Progenitor cell of endocrine pancreas (in vitro differentiated cells): ENCODE results near the gene PRKX. TPM values are rescaled to one million over a fixed set of nuclear protein-coding genes. Genes with fewer than 3 reads are reported as not detected.
"Not testable (repeated sequence)": the region's sequence is repeated elsewhere in the genome, so short reads cannot be mapped to it uniquely, and the experiment has no call there.

Source experiments
- DNase-seq: peaks from one replicate; pipeline ENCODE4 v3.0.0; 2021; ENCODE audit warnings: low spot score; ENCODE audit not compliant: unreplicated experiment
- H3K27ac Mint-ChIP-seq: 2 replicates; pipeline ENCODE4 v1.8.0; 2021; ENCODE audit warnings: mild to moderate bottlenecking, moderate library complexity, mixed read lengths
- H3K27me3 Mint-ChIP-seq: 2 replicates; pipeline ENCODE4 v1.8.0; 2021; ENCODE audit warnings: mixed read lengths
- H3K36me3 Mint-ChIP-seq: 2 replicates; pipeline ENCODE4 v1.8.0; 2022; ENCODE audit warnings: mixed read lengths; ENCODE audit not compliant: insufficient read depth
- H3K4me1 Mint-ChIP-seq: 2 replicates; pipeline ENCODE4 v1.8.0; 2021; ENCODE audit warnings: low read depth, mixed read lengths
- H3K4me3 Mint-ChIP-seq: 2 replicates; pipeline ENCODE4 v1.8.0; 2021; ENCODE audit warnings: low read depth, mild to moderate bottlenecking, moderate library complexity, mixed read lengths
- H3K9me3 Mint-ChIP-seq: 2 replicates; pipeline ENCODE4 v1.8.0; 2021; ENCODE audit warnings: low read depth, mixed read lengths
- total RNA-seq: library from RNA; stranded (reverse); gene quantifications from 2 replicates; pipeline ENCODE4 v1.2.1, GENCODE V29; 2021
- TF ChIP-seq, protein P1 (sequence below): fragments of 200-600 bp; sonication (generic); IDR thresholded peaks from one replicate; pipeline ENCODE4 v1.5.0; 2021; ENCODE audit warnings: antibody characterized with exemption, mild to moderate bottlenecking; ENCODE audit not compliant: unreplicated experiment

The PRKX gene
- total RNA-seq, 1 donor from 2014 or later: 54.0 TPM

DNA sequence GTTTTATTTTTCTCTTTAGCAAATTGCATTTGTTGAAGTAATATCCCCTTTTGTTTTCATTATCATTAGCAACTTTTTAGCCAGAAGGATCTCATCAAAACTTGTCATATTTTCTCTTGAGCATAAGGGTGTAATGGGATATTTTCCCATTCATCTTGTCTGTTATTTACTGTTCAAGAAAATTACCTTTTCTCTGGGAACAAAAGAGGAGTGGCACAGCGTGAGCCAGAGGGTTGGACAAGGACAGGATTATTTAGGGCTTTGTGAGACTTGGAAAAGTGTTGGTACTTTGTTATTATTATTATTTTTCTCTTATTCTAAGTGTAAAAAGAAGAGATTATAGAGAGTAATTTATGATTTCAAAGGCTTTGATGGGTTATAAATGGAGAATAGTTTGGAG is 135.9 kb downstream of the PRKX start:
- Mint-ChIP-seq H3K36me3 (no peaks in the 10 kb centered on the region), H3K4me1 (no peaks in the 10 kb centered on the region), H3K27ac (no peak overlapping the region), H3K9me3 (no peaks in the 10 kb centered on the region), H3K27me3 (no peaks in the 10 kb centered on the region), H3K4me3 (no peak overlapping the region)
- no peak for DNase-seq
- TF ChIP-seq, protein P1, sequence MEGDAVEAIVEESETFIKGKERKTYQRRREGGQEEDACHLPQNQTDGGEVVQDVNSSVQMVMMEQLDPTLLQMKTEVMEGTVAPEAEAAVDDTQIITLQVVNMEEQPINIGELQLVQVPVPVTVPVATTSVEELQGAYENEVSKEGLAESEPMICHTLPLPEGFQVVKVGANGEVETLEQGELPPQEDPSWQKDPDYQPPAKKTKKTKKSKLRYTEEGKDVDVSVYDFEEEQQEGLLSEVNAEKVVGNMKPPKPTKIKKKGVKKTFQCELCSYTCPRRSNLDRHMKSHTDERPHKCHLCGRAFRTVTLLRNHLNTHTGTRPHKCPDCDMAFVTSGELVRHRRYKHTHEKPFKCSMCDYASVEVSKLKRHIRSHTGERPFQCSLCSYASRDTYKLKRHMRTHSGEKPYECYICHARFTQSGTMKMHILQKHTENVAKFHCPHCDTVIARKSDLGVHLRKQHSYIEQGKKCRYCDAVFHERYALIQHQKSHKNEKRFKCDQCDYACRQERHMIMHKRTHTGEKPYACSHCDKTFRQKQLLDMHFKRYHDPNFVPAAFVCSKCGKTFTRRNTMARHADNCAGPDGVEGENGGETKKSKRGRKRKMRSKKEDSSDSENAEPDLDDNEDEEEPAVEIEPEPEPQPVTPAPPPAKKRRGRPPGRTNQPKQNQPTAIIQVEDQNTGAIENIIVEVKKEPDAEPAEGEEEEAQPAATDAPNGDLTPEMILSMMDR: no peak

DNA sequence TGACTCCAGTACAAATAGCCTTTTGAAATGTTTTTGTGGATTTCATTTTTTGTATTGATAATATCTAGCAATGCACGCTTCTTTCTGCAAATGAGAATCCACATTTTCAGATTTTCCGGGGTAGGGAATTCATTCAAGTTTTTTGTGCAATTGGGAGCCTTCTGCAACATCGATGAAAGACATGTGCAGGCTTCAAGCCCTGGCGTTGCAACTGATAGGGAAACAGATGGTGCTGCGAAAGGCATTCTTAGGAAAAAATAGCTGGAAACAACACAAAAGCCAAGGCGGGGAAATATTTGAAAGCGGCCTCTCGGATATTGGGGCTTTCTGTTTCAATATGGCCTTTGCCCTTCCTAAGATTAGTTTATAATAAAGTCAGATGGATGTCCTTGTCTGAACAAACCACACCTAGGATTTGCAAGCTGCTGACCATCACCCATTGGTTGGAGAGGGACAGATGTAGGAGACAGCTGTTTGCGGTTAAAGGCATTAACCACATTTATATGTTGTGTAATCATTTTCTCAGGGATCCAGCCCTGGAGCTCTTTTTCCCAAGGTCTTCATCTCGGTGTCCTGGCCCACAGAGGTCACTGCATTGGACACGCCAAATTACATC is 136.5 kb downstream of the PRKX start:
- no peak for DNase-seq
- TF ChIP-seq, protein P1: no peak
- H3K27ac Mint-ChIP-seq: no peak overlapping the region
- H3K4me3 Mint-ChIP-seq: no peak overlapping the region
- H3K9me3 Mint-ChIP-seq: no peaks in the 10 kb centered on the region
- no peaks in the 10 kb centered on the region for H3K27me3 Mint-ChIP-seq
- no peaks in the 10 kb centered on the region for H3K4me1 Mint-ChIP-seq
- H3K36me3 Mint-ChIP-seq: no peaks in the 10 kb centered on the region

DNA sequence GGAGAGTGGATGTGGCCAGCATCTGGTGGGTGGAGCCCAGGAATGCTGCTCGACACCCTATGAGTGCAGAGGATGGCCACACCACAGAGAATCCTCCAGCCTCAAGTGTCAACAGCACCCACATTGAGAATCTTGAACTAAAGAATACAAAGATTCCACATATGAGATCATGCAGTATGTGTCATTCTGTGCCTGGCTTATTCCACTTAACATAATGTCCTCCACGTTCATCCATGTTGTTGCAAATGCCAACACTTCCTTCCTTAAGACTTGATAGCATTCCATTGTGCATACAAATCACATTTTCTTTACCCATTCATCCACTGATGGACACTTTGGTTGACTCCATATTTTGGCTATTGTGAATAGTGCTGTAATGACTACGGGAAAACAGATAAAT is 145.8 kb downstream of the PRKX start:
- Mint-ChIP-seq H3K9me3 (no peaks in the 10 kb centered on the region), H3K4me3 (no peak overlapping the region), H3K27ac (no peak overlapping the region), H3K4me1 (no peaks in the 10 kb centered on the region), H3K36me3 (no peaks in the 10 kb centered on the region), H3K27me3 (no peaks in the 10 kb centered on the region)
- no peak for DNase-seq
- TF ChIP-seq, protein P1: no peak

DNA sequence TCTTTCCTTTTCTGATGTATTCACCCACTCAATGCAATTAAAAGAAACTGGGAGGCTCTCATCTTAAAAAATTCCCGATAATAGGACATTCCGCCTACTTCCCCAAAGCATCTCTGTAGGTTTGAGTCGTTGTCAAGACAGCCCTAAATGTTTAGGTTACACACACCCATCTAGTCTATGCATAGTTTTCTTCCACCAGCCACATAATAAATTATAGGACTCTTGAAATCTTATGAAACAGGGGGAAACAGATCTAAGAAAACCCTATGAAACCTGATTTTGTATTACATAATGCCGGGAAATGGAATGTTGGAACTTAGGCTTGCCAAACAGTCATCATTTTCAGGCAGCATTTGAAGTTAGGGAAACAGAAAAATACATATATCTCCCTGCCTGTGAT is 150.0 kb downstream of the PRKX start:
- Mint-ChIP-seq H3K27me3 (no peaks in the 10 kb centered on the region), H3K4me3 (no peak overlapping the region), H3K27ac (no peak overlapping the region), H3K4me1 (no peaks in the 10 kb centered on the region), H3K36me3 (peaks cover 4% of the 10 kb centered on the region), H3K9me3 (peaks cover 5% of the 10 kb centered on the region)
- TF ChIP-seq, protein P1: no peak
- no peak for DNase-seq

DNA sequence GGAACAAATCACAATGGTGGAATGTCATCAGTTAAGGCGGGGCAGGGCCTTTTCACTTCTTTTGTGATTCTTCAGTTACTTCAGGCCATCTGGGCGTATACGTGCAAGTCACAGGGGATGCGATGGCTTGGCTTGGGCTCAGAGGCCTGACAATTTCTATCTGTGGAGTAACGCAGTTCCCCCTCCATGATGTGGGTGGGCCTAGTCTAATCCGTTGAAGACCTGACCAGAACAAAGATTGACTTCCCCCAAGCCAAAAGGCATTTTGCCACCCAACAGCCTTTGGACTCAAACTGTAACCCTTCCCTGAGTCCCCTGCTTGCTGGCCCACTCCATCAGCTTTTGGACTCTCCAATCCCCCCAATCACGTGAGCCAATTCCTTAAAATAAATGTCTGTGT is 153.4 kb downstream of the PRKX start:
- H3K4me3 Mint-ChIP-seq, H3K27ac Mint-ChIP-seq, H3K36me3 Mint-ChIP-seq, H3K27me3 Mint-ChIP-seq, DNase-seq, H3K4me1 Mint-ChIP-seq, H3K9me3 Mint-ChIP-seq: not testable (repeated sequence)
